ENCODE data around the gene MYO1B.

- TF ChIP-seq CTCF (optimal IDR thresholded peaks at IDR 0.05 in 1 of 3, IDR thresholded peaks at IDR 0.05 in 1 of 3, conservative IDR thresholded peaks at IDR 0.05 in 1 of 3; ENCODE audit: extremely low read depth in 1 of 3, insufficient read depth in 2 of 3, low read length in 3 of 3) (no peak), EZH2 (IDR thresholded peaks at IDR 0.05; ENCODE audit: low read length) (no peak)
These were observed 13.2 kb upstream of the MYO1B start for GRCh38 chr2:191231995-191232394.
